ENCODE results near the gene FAM20C.

DNA sequence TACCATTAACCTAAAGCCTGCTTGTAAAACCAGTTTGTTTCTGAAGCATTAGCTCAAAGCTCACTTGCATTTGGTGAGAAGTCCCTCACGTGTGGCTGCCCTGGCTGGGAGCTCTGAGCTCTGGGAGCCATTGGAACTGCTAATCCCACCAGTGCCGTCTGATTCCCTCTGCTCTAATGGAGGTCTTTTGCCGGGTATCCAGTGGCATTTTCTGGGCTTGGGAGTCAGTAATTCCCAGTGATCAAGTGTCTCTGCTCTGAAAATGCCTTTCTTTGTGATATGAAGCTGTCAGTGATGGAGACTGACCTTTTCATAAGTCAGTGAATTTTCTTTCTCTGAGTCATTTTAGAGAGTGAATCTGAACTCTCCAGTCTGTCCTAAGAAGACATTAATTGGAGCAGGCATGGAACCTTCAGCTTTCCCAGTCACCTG, 36.9 kb upstream of the FAM20C start:
- TF ChIP-seq POLR2AphosphoS5 (IDR thresholded peaks at IDR 0.05) (no peak), CTCF (IDR thresholded peaks at IDR 0.05) (no peak), EP300 (IDR thresholded peaks at IDR 0.05) (no peak), POLR2A (IDR thresholded peaks at IDR 0.05) (no peak)

Measured in gastroesophageal sphincter (tissue), 3 donors.